ENCODE data around the gene ZFYVE9. TPM values are rescaled to one million over a fixed set of nuclear protein-coding genes. Genes with fewer than 3 reads are reported as not detected.

ZFYVE9 gene
- total and polyA plus RNA-seq, 9 of the 15 experiments (the other 6 are each of a cell fraction or from before 2014, with no cell fraction given): 0.52 to 14.4 (median 8.9) TPM

DNA sequence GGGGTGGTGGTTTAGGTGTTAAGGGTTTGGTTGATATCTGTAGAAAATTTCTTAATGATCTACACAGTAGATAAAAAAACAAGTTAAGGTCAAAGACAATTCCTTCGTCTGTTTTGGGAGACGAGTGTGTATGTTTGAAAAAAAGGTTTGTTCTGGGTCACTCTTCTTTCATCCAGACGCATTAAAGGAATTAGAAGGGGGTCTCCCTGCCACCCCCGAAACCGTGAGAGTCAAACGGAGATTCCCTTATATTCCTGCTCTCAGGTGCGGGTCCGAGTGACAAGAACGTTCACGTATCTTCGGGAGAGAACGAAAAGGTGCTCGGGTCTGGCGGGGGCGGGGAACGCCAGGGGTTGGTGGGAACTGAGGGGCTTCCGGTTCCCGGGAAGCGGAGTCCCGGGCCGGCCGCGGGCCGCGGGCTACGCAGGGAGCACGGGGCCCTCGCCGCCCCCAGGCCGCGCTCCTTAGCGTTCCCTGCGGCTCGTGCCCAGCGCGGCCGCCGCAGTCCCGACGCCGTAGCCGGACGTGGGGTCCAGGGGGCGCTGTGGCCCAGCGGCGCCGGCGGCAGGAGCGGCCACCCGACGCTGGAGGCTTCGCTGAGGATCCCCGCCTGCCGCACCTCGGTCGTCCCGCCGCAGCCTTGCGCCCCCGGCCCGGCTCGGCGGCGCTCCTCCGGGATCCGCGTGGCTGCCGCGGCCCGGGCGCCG, at the start of gene ZFYVE9 (continued):
- TF ChIP-seq, protein P1, sequence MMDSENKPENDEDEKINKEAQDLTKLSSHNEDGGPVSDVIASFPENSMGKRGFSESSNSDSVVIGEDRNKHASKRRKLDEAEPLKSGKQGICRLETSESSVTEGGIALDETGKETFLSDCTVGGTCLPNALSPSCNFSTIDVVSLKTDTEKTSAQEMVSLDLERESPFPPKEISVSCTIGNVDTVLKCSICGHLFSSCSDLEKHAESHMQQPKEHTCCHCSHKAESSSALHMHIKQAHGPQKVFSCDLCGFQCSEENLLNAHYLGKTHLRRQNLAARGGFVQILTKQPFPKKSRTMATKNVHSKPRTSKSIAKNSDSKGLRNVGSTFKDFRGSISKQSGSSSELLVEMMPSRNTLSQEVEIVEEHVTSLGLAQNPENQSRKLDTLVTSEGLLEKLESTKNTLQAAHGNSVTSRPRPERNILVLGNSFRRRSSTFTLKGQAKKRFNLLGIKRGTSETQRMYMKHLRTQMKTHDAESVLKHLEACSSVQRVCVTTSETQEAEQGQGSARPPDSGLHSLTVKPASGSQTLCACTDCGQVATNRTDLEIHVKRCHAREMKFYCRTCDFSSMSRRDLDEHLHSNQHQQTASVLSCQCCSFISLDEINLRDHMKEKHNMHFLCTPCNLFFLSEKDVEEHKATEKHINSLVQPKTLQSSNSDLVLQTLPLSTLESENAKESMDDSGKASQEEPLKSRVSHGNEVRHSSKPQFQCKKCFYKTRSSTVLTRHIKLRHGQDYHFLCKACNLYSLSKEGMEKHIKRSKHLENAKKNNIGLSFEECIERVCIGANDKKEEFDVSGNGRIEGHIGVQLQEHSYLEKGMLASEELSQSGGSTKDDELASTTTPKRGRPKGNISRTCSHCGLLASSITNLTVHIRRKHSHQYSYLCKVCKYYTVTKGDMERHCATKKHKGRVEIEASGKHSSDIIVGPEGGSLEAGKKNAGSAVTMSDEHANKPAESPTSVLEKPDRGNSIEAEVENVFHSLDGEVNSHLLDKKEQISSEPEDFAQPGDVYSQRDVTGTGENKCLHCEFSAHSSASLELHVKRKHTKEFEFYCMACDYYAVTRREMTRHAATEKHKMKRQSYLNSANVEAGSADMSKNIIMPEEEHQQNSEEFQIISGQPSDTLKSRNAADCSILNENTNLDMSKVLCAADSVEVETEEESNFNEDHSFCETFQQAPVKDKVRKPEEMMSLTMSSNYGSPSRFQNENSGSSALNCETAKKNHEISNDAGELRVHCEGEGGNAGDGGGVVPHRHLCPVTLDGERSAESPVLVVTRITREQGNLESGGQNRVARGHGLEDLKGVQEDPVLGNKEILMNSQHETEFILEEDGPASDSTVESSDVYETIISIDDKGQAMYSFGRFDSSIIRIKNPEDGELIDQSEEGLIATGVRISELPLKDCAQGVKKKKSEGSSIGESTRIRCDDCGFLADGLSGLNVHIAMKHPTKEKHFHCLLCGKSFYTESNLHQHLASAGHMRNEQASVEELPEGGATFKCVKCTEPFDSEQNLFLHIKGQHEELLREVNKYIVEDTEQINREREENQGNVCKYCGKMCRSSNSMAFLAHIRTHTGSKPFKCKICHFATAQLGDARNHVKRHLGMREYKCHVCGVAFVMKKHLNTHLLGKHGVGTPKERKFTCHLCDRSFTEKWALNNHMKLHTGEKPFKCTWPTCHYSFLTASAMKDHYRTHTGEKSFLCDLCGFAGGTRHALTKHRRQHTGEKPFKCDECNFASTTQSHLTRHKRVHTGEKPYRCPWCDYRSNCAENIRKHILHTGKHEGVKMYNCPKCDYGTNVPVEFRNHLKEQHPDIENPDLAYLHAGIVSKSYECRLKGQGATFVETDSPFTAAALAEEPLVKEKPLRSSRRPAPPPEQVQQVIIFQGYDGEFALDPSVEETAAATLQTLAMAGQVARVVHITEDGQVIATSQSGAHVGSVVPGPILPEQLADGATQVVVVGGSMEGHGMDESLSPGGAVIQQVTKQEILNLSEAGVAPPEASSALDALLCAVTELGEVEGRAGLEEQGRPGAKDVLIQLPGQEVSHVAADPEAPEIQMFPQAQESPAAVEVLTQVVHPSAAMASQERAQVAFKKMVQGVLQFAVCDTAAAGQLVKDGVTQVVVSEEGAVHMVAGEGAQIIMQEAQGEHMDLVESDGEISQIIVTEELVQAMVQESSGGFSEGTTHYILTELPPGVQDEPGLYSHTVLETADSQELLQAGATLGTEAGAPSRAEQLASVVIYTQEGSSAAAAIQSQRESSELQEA (IDR thresholded peaks at IDR 0.05; ENCODE audit: low read depth): no peak
- TF ChIP-seq CBX5 (IDR thresholded peaks at IDR 0.05; ENCODE audit: borderline replicate concordance, low read depth) (no peak), SNIP1 (IDR thresholded peaks at IDR 0.05; ENCODE audit: low read depth) (no peak), BACH1 (tag; IDR thresholded peaks at IDR 0.05) (no peak), ILK (tag; IDR thresholded peaks at IDR 0.05; ENCODE audit: borderline replicate concordance, low read depth) (no peak), RBM14 (IDR thresholded peaks at IDR 0.05; ENCODE audit: borderline replicate concordance, insufficient read depth, low read depth, low read length) (no peak), ZBED1 (IDR thresholded peaks at IDR 0.05) (no peak), KDM4B (IDR thresholded peaks at IDR 0.05; ENCODE audit: borderline replicate concordance in 2 of 2, low read depth in 1 of 2) (no peak), BRD4 (IDR thresholded peaks at IDR 0.05) (no peak), ASH1L (IDR thresholded peaks at IDR 0.05; ENCODE audit: borderline replicate concordance, low read depth, partially characterized antibody) (no peak), SLC30A9 (CRISPR knock-in tag; IDR thresholded peaks at IDR 0.05) (no peak), ZNF76 (CRISPR knock-in tag; IDR thresholded peaks at IDR 0.05; ENCODE audit: borderline replicate concordance) (no peak), TOE1 (IDR thresholded peaks at IDR 0.05; ENCODE audit: borderline replicate concordance) (no peak), TOE1 (CRISPR knock-in tag; IDR thresholded peaks at IDR 0.05; ENCODE audit: borderline replicate concordance, low read depth) (no peak)
- TF ChIP-seq, protein P2, sequence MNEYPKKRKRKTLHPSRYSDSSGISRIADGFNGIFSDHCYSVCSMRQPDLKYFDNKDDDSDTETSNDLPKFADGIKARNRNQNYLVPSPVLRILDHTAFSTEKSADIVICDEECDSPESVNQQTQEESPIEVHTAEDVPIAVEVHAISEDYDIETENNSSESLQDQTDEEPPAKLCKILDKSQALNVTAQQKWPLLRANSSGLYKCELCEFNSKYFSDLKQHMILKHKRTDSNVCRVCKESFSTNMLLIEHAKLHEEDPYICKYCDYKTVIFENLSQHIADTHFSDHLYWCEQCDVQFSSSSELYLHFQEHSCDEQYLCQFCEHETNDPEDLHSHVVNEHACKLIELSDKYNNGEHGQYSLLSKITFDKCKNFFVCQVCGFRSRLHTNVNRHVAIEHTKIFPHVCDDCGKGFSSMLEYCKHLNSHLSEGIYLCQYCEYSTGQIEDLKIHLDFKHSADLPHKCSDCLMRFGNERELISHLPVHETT (CRISPR knock-in tag; conservative IDR thresholded peaks at IDR 0.05 in 1 of 2, IDR thresholded peaks at IDR 0.05 in 1 of 2): no peak; a peak in 1 of 4 replicates
- TF ChIP-seq, protein P3, sequence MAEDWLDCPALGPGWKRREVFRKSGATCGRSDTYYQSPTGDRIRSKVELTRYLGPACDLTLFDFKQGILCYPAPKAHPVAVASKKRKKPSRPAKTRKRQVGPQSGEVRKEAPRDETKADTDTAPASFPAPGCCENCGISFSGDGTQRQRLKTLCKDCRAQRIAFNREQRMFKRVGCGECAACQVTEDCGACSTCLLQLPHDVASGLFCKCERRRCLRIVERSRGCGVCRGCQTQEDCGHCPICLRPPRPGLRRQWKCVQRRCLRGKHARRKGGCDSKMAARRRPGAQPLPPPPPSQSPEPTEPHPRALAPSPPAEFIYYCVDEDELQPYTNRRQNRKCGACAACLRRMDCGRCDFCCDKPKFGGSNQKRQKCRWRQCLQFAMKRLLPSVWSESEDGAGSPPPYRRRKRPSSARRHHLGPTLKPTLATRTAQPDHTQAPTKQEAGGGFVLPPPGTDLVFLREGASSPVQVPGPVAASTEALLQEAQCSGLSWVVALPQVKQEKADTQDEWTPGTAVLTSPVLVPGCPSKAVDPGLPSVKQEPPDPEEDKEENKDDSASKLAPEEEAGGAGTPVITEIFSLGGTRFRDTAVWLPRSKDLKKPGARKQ (CRISPR knock-in tag; IDR thresholded peaks at IDR 0.05): no peak

All from K562 (cell line).